Measurements from ENCODE around the gene GDF10.

Gene GDF10, protein sequence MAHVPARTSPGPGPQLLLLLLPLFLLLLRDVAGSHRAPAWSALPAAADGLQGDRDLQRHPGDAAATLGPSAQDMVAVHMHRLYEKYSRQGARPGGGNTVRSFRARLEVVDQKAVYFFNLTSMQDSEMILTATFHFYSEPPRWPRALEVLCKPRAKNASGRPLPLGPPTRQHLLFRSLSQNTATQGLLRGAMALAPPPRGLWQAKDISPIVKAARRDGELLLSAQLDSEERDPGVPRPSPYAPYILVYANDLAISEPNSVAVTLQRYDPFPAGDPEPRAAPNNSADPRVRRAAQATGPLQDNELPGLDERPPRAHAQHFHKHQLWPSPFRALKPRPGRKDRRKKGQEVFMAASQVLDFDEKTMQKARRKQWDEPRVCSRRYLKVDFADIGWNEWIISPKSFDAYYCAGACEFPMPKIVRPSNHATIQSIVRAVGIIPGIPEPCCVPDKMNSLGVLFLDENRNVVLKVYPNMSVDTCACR

DNA sequence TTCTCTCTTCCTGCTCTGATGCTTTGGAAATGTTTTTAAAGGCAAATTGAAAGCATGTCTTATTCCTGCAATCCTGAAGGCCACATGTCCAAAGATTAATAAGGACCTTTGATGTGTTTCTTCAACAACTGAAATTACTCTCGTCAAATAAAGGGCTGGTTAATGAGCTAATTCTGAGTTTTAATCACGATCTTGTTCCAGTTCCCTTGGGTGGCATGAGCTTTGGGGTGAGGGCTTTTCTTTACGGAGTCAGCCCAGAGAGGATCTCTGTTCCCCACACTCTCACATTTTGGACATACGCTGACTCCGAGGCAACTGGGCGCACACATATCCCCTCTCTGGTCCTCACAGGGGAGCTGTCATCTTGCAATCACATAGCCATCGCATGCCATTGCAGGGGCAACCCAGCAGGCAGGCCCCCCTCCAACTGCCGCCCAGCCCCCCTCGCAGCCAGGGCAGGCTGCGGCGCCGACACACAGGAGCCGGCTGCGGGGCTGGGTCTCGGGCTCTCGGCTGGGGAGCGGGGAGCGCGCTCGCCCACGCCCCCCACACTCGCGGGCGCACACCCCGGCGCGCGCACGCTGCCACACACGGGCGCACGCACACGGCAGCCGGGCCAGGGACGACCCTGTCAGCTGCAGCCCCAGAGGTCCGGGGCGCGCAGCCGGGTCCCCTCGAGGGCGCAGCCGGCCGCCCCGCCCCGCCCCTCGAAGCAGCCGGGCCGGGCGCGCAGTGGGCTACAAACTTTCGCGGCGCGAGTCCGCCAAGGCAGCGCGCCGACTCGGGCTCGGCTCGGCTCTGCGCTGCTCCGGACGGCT lies at the start of gene GDF10:
Gene GDF10, plus strand, starts transcription at position 587 of the 818 bp plus-strand sequence. CDS start 455 bp downstream, outside the sequence.
- no peak for DNase-seq

DNA sequence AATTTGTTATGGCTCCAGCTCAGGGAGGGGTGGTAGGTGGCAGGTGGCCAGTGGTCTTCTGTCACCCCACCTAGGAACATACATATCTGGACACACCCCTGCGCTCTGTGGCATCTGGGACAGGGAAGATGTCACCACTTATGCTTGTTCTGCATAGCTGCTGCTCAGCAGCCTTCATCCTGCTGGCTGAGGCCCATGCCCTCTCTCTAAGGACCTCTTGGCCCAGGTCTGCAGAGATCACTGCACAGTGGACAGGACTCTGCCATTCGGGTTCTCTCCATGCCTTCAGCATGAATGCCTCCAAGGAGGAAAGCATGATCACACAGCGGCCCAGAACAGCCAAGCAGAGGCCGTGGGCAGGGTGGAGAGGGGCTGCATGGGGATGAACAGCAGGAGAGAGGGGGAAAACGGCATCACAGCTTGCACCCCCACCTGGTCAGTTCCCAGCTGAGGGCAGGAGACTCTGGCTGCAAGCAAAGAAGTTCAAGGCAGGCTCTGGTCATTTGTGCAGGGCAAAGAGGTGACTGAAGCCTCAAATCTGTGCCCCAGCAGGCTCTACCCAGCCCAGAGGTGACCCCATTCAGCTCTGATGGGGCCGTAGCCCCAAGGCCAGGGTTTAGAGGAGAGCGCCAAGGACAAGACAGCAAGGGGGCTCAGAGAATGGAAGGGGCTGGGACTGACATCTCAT lies 47.8 kb upstream of the GDF10 start:
- no peak for DNase-seq

DNA sequence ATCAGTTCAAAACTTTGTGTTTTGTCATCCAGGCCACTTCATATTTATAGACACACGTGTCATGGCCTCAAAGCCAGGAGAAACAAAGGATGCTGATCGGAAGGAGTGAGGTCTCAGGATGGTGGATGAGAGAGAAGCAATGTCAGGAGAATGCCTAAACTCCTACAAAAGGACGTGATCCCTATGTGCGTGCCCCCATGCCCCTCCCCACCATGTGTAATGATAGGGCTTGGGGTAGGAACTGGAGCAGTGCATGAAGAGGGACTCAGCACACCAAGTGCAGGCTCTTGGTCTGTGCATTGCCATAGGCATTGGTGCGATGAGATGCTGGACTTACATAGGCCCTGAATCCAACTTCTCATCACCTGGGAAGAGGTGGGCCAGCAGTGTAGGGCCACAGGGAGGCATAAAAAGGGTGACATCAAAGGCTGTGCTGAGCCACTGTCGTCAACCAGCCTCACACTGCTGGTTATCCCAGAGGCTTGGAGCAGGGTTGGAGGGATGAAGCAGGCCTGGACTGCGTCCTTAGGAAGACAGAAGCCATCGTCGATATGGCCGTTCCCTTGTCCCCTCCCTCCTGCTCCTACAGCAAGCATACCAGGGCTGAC lies 46.9 kb upstream of the GDF10 start:
- DNase-seq: no peak

DNA sequence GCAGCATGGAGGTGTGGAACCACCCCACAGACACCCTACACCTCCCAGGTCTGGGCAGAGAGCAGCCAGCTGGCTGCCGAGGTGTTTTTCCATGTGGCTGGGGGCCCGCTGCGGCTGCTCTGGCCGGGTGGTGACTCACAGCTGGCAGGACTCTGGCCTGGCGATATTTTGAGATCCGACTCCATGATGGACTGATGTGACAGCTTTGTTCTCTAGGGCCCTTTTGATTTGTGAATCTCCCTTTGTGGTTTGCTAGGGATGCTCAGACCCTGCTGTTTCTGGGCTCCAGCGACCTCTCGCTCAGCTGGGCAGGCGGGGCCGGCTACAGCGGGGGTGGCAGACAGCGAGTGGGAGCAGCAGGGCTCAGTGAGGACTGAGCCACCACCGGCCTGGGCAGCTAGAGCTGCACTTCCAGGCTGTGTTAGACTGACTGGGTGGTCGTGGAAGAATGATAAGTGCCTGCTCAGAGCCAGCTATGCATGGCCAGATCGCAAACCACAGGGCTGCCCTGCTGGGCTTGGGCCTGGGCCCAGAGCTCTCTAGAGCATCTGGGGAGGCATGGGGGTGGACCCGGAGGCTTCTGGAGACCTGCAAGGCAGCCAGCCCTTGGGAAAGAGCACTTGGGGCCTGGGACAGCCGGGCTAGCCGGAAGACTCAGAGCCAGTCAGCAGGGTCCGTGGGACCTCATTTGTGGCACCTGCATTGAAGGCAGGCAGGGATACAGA lies 46.2 kb upstream of the GDF10 start:
- DNase-seq: no peak

DNA sequence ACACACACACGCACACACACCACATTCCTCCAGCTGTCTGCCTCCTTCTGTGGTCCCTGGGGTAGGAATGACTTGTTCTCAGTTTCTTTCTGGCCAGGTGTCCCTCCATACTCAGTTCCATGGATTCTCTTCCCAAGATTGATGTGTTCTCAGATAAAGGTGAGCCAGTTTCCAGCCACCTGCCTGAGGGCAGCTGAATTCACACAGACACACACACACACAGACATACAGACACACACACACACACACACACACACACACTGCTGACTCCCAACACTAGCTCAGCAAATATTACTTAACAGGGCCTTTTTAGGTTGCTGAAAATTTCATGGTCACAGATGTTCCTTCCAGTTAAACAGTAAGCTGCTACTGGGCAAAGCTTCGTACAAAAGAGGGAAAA lies 45.4 kb upstream of the GDF10 start:
- no peak for DNase-seq

DNA sequence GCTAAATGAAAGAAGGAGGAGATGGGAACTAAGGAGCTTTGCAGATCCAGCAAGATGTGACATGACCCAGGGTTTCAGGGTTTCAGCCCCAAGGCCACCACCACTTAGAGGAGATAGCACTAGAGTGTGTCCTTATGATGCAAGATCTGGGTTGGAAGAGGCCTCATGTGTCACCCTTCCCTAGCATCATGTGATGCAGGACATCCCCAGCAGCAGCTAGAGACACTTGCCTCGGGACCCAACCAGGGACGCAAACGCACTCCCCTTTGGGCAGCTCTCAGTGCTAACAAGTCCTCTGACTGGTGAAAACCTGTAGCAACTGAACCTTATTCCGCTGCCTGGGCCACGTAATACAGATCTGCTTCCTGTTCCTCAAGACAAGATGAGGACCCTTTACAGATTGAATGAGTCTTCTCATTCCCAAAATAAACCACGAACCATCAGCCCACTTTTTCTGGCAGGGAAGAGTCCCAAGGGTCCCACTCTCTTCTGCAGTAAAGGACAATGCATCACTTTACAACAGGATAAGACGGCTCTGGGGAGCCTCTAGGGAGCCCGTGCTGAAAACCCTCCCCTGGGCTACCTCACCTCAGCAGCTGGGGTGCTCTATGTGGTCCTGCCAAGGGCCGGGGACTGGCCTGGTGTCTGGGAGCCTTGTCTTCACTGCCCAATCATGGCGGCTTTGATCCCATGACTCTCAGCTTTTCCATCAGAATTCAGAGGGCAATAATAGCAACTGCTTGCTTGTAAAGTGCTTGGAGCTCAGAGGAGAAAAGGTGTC lies 44.8 kb upstream of the GDF10 start:
- no peak for DNase-seq

DNA sequence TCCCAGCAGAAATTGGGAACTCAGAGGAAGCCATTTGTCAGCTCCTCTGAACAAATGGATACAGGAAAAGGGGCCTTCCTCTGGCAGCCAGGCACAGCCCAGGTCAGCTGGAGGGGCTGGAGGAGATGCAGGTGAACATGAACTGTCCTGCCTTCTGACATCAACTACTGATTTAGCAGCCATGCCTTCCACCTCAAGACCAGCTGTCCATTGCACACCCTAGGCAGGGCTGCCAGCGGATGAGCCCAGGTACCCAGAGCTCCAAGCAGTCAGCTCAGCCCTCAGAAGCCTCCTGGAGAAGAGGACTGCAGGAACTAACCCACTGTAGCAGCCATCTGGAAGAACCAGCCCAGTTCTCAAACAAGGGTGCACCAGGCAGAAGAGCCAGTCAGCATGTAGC lies 44.1 kb upstream of the GDF10 start:
- no peak for DNase-seq

DNA sequence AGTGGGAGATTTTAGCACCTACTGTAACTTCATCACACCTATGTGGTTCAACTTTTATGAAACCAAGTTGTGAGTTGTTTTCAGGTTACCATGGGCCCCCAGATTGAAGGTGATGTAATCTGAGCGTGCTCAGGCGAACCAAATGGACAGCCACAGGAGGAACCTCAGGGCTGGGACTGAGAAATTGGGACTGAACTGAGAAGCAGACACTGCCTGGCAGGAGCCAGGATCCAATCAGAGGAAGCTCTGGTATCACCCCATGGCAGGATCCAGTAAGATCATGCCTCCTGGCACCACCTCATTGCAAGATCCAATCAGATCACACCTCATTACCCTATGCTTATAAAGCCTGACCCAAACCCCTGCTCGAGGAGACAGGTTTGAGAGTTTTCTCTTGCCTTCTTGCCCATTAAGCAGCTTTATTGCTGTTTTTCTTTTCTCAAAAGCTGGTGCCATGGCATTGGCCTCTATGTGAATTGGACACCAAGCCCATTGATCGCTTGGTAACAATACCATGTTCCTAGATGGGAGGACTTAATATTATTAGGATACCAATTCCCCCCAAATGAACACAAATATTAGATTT lies 43.2 kb upstream of the GDF10 start:
- no peak for DNase-seq

DNA sequence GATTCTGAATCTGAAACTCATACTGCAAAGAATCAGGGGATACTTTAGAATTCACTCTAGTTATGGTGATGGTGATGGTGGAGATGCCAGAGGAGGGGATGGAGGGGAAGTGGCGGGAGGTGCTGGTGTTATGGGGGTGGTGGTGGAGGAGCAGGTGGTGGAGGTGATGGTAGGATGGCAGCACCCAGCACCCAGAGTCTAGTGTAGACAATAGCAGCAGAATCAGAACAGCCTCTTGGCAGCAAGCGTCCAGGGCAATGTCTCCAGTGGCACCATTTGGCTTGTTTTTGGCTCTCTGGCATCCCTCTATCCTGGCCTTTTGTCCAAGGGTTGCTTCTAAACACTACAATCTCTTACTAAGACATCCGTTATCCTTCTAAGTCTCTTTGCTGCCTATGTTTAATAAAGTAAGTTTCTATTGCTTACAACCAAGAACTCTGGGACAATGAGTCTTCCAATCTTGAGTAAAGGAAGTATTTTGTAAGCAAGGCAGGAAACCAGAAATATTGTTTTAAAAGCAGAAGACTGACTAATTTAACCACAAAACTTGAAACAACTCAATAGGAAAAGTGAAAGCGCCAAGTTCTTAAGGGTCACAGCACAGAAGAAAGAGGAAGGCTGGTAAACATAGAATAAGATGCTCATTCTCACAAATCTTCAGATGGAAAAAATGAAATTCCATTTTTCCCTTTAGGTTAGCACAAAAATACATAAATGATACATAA lies 42.4 kb upstream of the GDF10 start:
- no peak for DNase-seq

DNA sequence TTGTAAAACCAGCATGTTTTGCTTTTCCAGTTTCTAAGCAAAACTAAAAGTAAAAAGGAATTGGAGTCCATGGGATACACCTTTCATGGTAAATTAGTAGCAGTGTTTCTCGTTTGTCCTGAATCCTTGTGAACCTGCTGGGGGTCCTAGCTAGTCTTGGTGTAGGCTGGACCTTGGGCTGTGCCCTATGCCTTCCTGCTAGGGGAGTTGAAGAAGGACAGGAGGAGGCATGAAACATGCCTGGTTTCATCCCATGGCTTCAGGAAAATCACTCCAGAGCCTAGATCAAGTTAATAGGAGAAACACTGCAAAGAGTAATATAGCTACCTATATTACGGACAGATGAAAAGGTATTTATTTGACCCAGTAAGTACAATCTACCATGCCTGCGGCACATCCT lies 41.1 kb upstream of the GDF10 start:
- DNase-seq: no peak

DNA sequence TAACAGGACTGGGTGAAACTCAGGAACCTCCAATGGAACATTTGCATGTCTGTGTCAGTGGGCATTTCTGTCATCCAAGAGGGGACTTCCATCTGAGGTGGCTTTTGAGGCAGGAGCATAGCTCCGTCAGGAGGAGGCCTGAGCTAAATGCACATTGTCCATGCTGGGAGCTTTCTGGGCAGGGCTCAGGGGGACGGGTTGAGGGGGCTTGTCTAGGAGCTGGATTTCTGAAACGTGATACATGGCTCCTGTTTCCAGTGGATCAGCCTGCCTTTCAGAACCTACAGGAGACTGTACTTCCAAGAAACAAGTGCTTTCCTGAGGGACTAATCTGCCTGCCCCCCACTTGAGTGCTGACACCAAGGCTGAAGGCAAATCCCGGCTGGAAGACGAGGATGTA lies 40.5 kb upstream of the GDF10 start:
- DNase-seq: no peak

DNA sequence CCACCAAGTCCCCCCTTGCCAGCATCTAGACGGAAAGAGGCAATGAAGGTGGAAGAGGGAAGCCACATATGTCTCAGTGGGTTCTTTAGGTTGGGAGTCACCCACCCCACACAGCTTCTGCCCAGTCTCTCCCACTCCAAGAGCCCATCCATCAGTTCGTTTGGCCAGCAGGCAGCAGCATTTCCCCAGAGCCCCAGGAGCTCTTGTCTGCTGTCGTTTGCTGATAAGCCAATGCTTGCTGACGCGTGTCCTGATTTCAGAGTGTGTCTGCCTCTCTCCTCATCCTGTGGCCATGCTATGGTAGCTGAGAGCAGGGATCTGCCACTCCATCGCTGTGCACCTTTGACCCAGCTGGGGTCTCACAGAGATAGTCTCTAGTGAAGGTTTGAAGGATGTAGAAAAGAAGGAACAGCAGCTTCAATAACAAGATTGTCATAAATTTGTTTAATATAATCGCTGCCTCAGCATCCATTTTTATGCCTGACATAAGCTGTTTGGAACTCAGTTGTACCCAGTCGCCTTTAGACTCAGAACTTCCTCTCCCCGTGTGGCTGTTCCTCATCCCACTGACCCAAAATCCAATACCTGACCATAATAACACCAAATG lies 39.4 kb upstream of the GDF10 start:
- DNase-seq: no peak

DNA sequence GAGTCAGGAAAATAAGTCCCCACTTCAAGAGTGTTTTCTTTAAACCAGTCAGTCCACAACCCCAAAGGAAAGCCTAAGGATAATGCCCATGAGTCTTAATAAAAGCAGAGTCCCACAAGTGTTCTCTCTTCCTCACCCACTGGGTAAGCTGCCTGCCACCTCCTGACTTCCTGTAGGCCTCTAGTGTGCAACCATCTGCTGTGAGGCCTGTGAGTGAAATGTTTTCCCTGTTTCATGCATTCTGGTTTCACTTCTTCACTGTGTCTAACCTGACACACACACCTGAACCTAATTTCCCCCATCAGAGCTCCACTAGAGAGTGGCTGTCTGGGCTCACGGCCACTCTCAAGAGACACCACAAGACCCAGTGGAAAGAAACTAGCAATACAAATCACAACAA lies 38.9 kb upstream of the GDF10 start:
- no peak for DNase-seq

DNA sequence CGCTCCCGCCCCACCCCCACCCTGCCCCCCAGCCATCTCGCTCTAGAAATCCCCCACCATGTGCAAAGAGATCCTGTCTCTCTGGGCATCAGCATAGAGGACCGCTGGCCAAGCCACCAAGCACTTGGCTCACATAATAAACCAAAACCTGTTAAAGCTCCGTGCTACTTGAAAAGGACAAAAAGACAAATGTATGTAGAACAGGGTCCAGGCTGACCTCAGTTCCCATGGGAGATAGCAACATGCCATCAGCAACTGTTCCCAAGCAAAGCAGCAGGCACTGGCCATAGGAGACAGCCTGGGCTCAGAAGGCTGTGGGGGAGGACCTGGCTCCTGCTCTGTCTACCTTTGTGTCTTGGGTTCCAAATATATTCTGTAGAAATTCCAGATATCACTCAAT lies 38.4 kb upstream of the GDF10 start:
- no peak for DNase-seq

DNA sequence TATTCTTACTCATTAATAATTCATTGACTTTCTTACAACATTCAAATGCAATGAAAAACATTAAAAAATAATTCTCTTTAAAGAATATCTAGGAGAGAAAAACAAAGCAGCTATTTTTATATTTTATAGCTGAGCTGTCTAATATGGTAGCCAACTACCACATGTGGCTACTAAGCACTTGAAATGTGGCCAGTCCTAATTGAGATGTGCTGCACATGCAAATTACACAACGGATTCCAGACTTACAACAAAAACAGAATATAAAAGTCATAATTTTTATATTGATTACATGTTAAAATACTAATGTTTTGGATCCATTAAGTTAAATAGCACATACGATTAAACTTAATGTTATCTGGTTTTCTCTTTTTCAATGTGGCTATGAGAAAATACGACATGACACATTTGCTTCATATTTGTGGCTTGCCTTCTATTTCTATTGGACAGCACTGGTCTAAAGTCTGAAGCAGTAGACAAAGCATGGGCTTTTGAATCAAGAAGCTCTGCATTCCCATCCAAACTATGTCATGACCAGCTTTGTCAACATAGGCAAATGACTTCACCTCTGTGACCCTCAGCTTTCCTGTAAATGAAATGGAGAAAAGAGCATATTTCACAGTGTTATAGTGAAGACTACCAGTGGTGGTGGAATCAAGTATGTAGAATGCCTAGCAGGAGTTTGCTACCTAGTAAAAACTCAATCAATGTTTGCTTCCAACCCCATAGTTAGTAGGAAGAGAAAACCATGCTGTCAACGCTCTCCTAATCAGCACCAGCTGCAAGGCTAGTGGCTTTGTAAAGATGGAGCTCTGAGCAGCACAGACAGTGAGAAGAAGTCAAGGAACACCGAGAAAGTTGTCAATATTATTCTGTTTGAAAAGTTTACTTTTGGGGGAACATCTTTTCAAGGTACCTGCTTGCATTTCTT lies 37.1 kb upstream of the GDF10 start:
- DNase-seq: no peak

DNA sequence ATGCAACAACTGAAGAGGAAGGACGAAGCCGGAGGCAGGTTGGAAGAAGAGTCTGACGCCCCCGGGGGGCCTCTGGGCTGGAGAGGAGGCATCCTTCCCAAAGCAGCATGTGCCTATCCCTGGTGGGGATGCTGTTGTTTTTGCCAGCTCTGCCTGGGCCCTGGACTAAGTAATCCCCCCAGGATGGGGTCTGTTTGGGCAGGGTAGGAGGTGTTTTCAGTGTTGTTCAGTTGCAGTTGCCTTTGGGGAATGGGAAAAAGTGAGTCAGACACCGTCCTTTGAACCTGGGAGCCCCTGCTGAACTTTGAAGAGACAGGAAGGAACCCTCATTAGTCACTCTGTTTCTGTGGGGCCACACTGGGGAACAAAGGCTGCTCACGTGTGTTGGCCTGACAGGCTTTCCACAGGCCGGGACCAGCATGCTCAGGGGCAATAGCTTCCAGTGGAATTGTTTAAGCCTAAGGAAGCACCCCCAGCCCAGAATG lies 35.2 kb upstream of the GDF10 start:
- DNase-seq: no peak

DNA sequence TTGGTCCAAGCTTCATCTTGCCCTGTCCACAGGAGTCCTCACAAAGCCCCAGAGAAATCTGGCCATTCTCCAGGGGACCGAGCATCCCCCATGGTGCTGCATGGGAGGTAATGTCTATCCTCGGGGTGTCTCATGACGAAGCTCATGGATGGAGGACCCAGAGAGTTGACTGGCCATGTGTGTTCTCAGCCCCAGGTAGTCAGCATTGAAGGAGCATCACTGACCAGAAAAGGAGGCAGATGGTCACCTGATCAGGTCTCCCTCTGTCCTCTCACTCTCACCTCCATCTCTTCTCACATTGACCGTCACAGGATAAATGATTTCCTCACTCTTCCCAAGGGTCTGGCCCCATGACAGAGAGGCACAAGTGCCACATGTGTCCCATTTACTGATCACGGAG lies 33.4 kb upstream of the GDF10 start:
- DNase-seq: no peak

DNA sequence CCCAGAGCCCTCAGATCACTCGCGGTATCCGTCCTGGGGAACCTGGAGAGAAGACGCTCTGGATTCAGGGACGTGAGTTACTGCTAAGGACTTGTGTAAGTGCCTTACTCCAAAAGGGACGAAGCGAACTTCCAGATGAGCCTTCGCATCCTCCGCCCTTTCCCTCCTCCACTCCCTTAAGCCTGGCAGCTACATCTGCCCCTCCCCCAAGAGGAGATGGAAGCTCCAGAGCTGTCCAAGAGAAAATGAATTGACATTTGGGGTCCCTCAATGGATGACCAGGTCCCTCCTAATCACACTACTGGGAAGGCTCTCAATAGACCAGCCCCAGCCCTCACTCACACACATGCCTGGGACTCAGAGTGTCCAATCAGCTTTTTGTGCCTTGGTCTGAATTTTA lies 31.3 kb upstream of the GDF10 start:
- no peak for DNase-seq

DNA sequence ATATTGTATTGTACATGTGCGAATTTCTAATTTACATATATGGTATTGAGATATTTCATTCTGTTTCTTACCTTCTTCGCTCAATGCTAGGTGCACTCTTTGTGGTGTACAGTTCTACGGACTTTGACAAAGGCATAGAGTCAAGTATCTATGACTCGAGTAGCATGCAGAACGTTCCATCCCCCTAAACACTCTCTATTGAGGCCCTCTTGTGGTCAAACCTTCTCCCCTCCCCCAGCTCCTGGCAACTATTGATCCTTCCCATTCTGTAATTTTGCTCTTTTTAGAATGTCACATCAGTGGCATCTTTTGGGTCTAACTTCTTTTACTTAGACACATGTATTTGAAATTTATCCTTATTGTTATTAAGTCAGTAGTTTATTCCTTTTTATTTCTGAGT lies 30.7 kb upstream of the GDF10 start:
- no peak for DNase-seq

Data from kidney glomerular epithelial cell (primary cell).